ENCODE data around the gene MRPL10.
A peak's percentile ranks its signal among the peaks of the same experiment; 100 is the strongest.

MRPL10 gene

DNA sequence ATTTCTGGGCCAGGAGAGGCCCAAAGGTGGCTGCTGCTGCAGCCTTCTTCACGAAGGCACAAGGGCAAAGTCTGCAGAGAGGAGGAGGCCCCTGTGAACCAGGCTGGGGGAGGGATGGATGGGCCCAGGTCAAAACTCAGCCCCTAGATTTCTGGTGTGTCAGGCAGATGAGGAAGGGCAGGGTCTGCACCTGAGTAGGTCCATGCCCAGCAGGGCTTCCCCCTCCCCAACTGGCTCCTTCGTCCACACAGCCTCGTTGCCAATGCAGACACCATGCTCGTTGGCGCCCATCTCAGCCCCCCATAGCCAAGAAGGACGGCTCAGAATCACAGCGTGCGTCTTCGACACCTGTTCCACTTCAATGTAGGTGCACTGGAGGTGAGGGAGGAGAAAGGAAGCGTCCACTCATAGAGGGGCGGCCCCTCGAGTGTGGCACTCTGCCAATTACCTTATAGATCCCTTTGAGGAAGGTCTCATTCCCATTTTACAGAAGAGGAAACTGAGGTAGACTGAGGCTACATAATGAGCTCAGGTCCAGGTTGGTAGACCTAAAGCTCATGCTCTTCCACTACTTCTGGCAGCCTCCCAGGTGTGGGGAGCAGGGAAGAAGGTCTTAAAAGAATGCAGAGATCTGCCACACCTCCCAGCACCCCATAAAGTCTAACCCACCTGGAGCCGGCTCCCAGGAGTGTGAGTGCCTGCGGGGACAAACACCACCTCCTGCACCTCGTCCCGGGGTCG lies 8.8 kb upstream of the MRPL10 start:
- DNase-seq (ENCODE audit: low read depth, low spot score) = no peak

DNA sequence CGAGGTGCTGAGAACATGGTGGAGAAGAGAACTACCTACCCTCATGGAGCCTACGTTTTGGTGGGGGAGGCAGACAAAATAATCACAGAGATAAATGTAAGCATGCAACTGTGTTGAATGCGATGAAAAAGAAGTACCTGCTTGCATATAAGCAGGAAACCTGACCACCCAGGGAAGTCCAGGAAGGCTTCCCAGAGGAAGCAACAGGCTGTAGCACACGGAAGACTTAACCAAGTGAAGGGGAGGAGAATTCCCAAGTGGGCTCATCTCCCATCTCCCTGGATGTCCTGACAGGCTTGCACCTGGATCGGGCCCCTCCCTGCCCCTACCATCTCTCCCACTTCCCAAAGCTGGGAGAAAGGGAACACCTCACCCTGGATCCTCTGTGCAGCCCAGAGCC lies 7.7 kb upstream of the MRPL10 start:
- DNase-seq (ENCODE audit: low read depth, low spot score) = no peak

DNA sequence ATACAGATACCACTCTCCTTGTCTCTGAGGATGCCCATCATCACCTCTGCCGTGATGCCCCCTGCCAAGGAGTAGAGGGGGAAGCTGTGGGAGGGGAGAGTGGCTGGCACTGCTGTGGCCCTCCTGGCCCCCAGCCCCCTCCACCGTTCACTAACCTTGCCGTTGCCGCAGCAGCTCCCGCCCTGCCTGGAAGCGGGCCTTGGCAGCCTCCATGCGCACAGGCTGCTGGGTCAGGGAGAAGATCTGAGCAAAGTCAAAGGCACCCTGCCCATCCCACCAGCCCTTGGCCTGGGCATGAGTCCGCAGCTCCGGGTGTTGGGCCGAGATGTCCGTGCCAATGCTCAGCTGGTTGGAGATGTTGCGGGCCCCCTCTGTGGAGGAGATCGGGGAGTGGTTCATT lies 7.3 kb upstream of the MRPL10 start:
- DNase-seq (ENCODE audit: low read depth, low spot score) = no peak

GRCh38 chr17:47837401-47838039 lies 6.2 kb upstream of the MRPL10 start:
- peak; percentile 42 for DNase-seq (ENCODE audit: low read depth, low spot score)

- DNase-seq (ENCODE audit: low read depth, low spot score) = no peak
Measured at GRCh38 chr17:47836601-47837000, 5.3 kb upstream of the MRPL10 start.

- no peak for DNase-seq (ENCODE audit: low read depth, low spot score)
Measured at GRCh38 chr17:47834756-47835155, 3.4 kb upstream of the MRPL10 start.

GRCh38 chr17:47831934-47832327 lies 590 bp upstream of the MRPL10 start:
- no peak for DNase-seq (ENCODE audit: low read depth, low spot score)

DNA sequence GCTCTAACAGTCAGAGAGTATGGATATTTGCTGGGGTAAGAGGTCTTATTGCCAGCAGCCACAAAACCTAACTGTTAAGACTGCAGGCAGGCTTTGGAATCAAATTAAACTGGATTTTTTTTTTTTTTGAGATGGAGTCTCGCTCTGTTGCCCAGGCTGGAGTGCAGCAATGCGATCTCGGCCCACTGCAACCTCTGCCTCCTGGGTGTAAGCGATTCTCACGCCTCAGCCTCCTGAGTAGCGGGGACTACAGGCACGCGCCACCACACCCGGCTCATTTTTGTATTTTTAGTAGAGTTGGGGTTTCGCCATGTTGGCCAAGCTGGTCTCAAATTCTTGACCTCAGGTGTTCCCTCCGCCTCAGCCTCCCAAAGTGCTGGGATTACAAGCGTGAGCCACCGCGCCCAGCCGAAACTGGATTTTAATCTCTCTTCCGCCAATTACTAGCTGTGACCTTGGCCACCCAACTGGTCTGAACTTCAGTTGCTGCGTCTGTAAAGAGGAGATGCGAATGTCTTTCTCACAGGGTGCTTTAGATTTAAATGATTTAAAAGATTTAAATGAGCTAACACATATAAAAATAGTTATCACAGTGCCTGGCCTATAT lies 842 bp downstream of the MRPL10 start:
- no peak for DNase-seq (ENCODE audit: low read depth, low spot score)

- DNase-seq (ENCODE audit: low read depth, low spot score) = no peak
Measured at GRCh38 chr17:47829870-47830269, 1.5 kb downstream of the MRPL10 start.

DNA sequence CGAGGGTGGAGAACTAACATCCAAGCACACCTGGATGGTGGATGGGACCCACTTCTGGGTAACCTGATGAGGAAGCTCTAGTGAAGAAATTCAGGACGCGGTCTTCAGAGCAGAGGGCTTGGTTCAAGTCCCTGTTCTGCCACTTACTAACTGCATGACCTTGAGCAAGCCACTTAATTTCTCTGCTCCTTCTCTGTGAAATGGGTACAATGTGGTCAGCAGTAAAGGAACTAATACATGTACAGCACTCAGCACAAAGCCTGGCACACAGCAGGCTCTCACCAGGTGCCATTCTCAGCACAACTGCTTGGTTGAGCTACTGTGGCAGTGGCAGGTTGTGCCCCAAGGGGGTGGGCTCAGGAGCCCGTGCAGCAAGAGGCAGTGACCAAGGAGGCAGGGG lies 7.8 kb downstream of the MRPL10 start:
- no peak for DNase-seq (ENCODE audit: low read depth, low spot score)

- no peak for DNase-seq (ENCODE audit: low read depth, low spot score)
Measured at GRCh38 chr17:47822785-47823184, 8.6 kb downstream of the MRPL10 start.

DNA sequence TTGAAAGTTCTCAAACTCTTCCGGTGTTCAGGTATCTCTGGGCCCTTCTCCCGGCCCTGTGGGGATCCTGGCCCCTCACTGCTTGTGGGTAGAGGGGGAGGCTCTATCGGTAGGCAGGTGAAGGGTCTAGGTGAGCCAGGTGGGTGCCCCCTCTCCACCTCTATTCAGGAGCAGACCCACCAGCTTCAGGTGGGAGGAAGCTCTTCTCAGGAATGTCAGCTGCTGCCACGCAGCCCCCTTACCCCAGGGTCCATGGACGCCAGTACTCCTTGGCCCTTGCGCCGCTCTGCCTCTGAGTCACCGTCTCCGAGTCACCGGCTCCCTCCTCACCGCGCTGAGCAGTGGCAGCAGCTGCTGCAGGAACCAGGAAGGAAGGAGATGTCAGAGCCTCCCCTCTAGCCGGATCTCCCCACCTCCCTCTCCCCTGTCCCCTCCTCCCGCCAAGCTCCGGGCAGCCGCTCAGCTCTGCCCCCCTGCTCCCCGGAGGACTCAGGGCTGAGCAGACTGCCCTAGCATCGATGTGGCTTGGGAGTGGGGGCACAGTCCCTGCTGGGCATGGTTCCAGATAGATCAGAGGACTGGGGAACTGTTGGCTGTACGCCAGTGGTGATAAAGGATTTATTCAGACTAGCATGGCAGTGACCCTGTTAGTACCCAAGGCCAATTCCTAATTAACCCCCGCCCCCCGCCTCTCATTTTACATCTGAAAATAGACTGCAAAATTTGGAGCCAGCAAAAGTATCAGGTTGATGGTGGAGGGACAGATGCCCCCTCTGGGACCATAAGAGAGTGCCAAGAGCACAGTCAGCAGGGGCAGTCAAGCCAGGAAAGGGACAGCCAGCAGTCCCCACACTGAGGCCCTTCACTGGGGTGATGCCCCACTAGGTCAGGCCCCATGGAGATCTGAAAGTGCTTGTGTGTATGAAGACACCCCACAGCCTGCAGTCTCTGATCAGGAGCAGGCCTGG lies 9.6 kb downstream of the MRPL10 start, which contains the start of gene OSBPL7:
TSS of gene OSBPL7 (minus strand) at position 371 of the 968 bp plus-strand sequence. CDS start 1,516 bp downstream, outside the sequence.
- DNase-seq (ENCODE audit: low read depth, low spot score) = peak; percentile 68

DNA sequence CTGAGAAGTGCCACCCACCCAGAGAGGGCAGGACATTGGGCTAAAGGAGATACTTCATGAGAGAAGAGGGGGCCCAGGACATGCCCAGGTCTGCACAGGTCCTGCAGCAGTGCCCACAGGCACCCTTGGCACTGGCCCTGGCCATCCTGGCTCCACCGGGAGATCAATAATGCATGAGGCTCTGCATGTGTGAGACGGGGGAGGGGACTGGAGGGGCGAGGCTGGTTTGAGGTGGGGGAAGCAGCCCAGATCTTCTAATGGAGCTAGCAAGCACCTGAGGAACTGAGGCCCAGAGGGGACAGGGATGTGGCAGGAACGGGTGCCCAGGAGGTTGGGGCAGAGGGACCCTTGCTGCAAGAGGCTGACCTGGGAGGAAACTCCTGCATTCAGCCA lies 10.3 kb downstream of the MRPL10 start:
- DNase-seq (ENCODE audit: low read depth, low spot score) = no peak

- DNase-seq (ENCODE audit: low read depth, low spot score) = no peak
Measured at GRCh38 chr17:47820033-47820789, 11.1 kb downstream of the MRPL10 start.

GRCh38 chr17:47819475-47819874 lies 11.9 kb downstream of the MRPL10 start:
- DNase-seq (ENCODE audit: low read depth, low spot score) = no peak

GRCh38 chr17:47818002-47818695 lies 13.2 kb downstream of the MRPL10 start:
- DNase-seq (ENCODE audit: low read depth, low spot score) = no peak

- DNase-seq (ENCODE audit: low read depth, low spot score) = no peak
Measured at GRCh38 chr17:47816947-47817346, 14.4 kb downstream of the MRPL10 start.

DNA sequence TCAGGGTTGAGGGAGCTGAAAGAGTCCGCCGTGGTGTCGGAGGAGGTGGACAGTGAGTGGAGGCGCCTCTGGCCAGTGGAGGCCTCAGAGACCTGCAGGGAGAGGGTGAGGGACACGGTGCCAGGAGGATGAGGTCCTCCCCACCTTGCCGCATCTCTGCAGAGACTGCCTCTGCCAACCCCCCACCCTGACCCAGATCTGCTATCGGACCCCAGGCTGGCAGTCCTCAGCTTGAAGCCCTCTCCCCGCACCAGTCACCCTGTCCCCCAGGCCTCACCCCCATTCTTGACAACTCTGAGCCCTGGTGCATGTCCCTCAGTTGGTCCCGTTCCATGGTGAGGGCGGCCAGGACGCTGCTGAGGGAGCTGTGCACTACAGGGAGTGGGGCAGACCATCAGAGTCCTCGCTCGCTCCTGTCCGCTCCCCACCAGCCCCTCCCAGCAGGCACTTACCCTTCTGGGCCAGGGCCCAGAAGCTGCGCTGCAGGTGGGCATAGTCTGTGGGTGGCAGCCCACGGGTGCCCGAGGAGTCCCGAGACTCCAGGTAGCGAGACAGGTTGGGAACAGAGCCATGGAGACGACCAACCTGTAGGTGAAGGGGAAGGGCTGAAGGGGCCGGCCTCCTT lies 15.1 kb downstream of the MRPL10 start:
- DNase-seq (ENCODE audit: low read depth, low spot score) = no peak

- DNase-seq (ENCODE audit: low read depth, low spot score) = no peak
Measured at GRCh38 chr17:47815106-47815918, 16.0 kb downstream of the MRPL10 start.
